Fibroblast of lung (primary cell): ENCODE data around the gene LMF2. TPM values are rescaled to one million over a fixed set of nuclear protein-coding genes. Genes with fewer than 3 reads are reported as not detected.

Source experiments
- DNase-seq, 2 donors: peaks; one replicate each; pipeline versions ENCODE4 v3.0.0 to v3.0.0-alpha.2; 2010; ENCODE audit warnings: low read depth in 2 of 2
- H2AFZ ChIP-seq: 2 replicates; pipeline ENCODE4 v1.5.1; 2012; ENCODE audit warnings: low read length, control low read depth, inconsistent platforms
- H3K27ac ChIP-seq: 2 replicates; pipeline ENCODE4 v1.5.1; 2011; ENCODE audit warnings: low read length, control low read depth; ENCODE audit not compliant: insufficient read depth
- H3K27me3 ChIP-seq: 2 replicates; pipeline ENCODE4 v1.5.1; 2011; ENCODE audit warnings: mild to moderate bottlenecking, low read length; ENCODE audit not compliant: control insufficient read depth, insufficient read depth
- H3K36me3 ChIP-seq: 2 replicates; pipeline ENCODE4 v1.5.1; 2011; ENCODE audit warnings: low read length; ENCODE audit not compliant: control insufficient read depth, insufficient read depth
- H3K4me1 ChIP-seq: 2 replicates; pipeline ENCODE4 v1.5.1; 2011; ENCODE audit warnings: low read length; ENCODE audit not compliant: control insufficient read depth, insufficient read depth; ENCODE audit errors: extremely low read depth
- H3K4me2 ChIP-seq: 2 replicates; pipeline ENCODE4 v1.5.1; 2011; ENCODE audit warnings: low read length, control low read depth; ENCODE audit not compliant: insufficient read depth; ENCODE audit errors: extremely low read depth
- H3K4me3 ChIP-seq, 4 experiments: fragments of 200-600 bp in 1 of 4; sonication (generic) in 1 of 4; replicated peaks in 1 of 4; 2 replicates each; pipeline ENCODE4 v1.5.1; 2011 to 2016; ENCODE audit warnings: low read length in 4 of 4, low read depth in 3 of 4, mild to moderate bottlenecking in 3 of 4, control low read depth in 2 of 4, inconsistent platforms in 1 of 4, mixed read lengths in 1 of 4; ENCODE audit not compliant: insufficient read depth in 1 of 4; ENCODE audit errors: control extremely low read depth in 1 of 4
- H3K79me2 ChIP-seq: 2 replicates; pipeline ENCODE4 v1.5.1; 2012; ENCODE audit warnings: mild to moderate bottlenecking, low read length, inconsistent platforms; ENCODE audit not compliant: control insufficient read depth, insufficient read depth
- H3K9ac ChIP-seq: 2 replicates; pipeline ENCODE4 v1.5.1; 2011; ENCODE audit warnings: mild to moderate bottlenecking, low read length, control low read depth; ENCODE audit not compliant: insufficient read depth
- H3K9me3 ChIP-seq: 2 replicates; pipeline ENCODE4 v1.5.1; 2012; ENCODE audit warnings: low read depth, low read length; ENCODE audit not compliant: control insufficient read depth, insufficient read depth
- H4K20me1 ChIP-seq: 2 replicates; pipeline ENCODE4 v1.5.1; 2011; ENCODE audit warnings: low read length; ENCODE audit not compliant: control insufficient read depth, insufficient read depth; ENCODE audit errors: extremely low read depth
- CTCF ChIP-seq, 2 donors: IDR thresholded peaks in 1 of 2; conservative IDR thresholded peaks in 1 of 2; 1 replicate in 1 of 2; 2 replicates in 1 of 2; pipeline ENCODE4 v1.5.1; 2011 to 2012; ENCODE audit warnings: low read length in 2 of 2, control low read depth in 1 of 2, inconsistent platforms in 1 of 2, low read depth in 1 of 2, mild to moderate bottlenecking in 1 of 2
- EZH2 ChIP-seq: IDR thresholded peaks from 2 replicates; pipeline ENCODE4 v1.5.1; 2012; ENCODE audit warnings: low read length, control low read depth, mild to moderate bottlenecking; ENCODE audit errors: missing control alignments
- polyA plus RNA-seq, 2 donors: library from polyadenylated mRNA; depleted of rRNA in 1 of 2; stranded (reverse) in 1 of 2; unstranded in 1 of 2; fragments of >200 nt; gene quantifications; 2 replicates each; pipeline ENCODE4 v1.2.1, GENCODE V29; 2011 to 2012; ENCODE audit warnings: missing spikeins in 1 of 2
- total RNA-seq: library from RNA; depleted of rRNA; stranded (reverse); fragments of >200 nt; gene quantifications from 2 replicates; pipeline ENCODE4 v1.2.1, GENCODE V29; 2014

LMF2 gene
- total and polyA plus RNA-seq, 2 donors (not counting 1 experiment from before 2014, with no cell fraction given), result 25.8 to 37.8 TPM

- Histone ChIP-seq H3K4me3 (no peak overlapping the region), H4K20me1 (peaks cover 3% of the 10 kb centered on the region), H3K4me2 (no peak overlapping the region), H3K9ac (no peak overlapping the region), H3K36me3 (no peaks in the 10 kb centered on the region), H3K27ac (no peak overlapping the region), H3K9me3 (no peaks in the 10 kb centered on the region), H3K4me1 (peaks cover 12% of the 10 kb centered on the region), H3K27me3 (peaks cover 25% of the 10 kb centered on the region), H3K79me2 (peaks cover 13% of the 10 kb centered on the region), H2AFZ (no peak overlapping the region)
- TF ChIP-seq CTCF (conservative IDR thresholded peaks at IDR 0.05 in 1 of 2, IDR thresholded peaks at IDR 0.05 in 1 of 2; ENCODE audit: low read depth in 1 of 2, low read length in 2 of 2) (no peak), EZH2 (no peak)
- DNase-seq, result no peak
Observed at GRCh38 chr22:50477923-50478322, 29.6 kb downstream of the LMF2 start.

DNA sequence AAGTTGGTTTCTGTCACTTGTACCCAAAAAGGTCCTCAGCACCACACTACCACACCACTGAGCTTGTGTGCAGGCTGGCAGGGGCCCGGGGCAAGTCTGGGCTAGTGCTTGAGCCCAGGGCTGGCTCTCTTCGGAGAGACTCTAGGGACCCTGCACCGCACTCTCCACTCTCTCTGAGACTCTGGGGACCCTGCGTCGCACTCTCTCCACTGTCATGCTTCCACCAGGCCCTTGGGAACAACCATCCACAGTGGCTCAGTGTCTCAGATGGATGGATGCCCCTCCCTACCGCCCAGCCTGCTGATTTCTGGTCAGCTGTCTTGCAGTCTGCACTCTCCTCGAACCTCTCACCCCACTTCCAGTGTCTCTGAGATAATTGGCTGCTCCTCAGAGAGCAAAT lies 30.6 kb downstream of the LMF2 start:
- Histone ChIP-seq H3K4me2 (no peak overlapping the region), H3K9ac (no peak overlapping the region), H3K4me3 (no peak overlapping the region), H2AFZ (no peak overlapping the region), H3K4me1 (peaks cover 12% of the 10 kb centered on the region), H3K27ac (no peak overlapping the region), H3K79me2 (peaks cover 23% of the 10 kb centered on the region), H3K36me3 (peaks cover 2% of the 10 kb centered on the region), H3K9me3 (no peaks in the 10 kb centered on the region), H3K27me3 (peaks cover 16% of the 10 kb centered on the region), H4K20me1 (peaks cover 3% of the 10 kb centered on the region)
- DNase-seq, result no peak
- no peak for TF ChIP-seq EZH2

- peak overlapping the region; percentile 92 for H3K4me2 ChIP-seq
- peaks cover 36% of the 10 kb centered on the region for H3K79me2 ChIP-seq
- H3K27ac ChIP-seq, result peak overlapping the region; percentile 23
- no peaks in the 10 kb centered on the region for H3K9me3 ChIP-seq
- peak overlapping the region in 1 of 4 experiments; percentile 61 for H3K4me3 ChIP-seq
- H3K9ac ChIP-seq, result no peak overlapping the region
- H4K20me1 ChIP-seq, result peaks cover 3% of the 10 kb centered on the region
- peak overlapping the region; percentile 67 for H2AFZ ChIP-seq
- H3K4me1 ChIP-seq, result peaks cover 12% of the 10 kb centered on the region
- no peak for TF ChIP-seq CTCF (conservative IDR thresholded peaks at IDR 0.05 in 1 of 2, IDR thresholded peaks at IDR 0.05 in 1 of 2; ENCODE audit: low read depth in 1 of 2, low read length in 2 of 2)
- no peak for TF ChIP-seq EZH2
- H3K27me3 ChIP-seq, result peaks cover 8% of the 10 kb centered on the region
- DNase-seq, result no peak
- H3K36me3 ChIP-seq, result peaks cover 2% of the 10 kb centered on the region
Observed at GRCh38 chr22:50475652-50476002, 31.9 kb downstream of the LMF2 start.
